Small intestine (tissue), 7 donors: ENCODE measurements around the gene PARD3. TPM values are rescaled to one million over a fixed set of nuclear protein-coding genes. Genes with fewer than 3 reads are reported as not detected.

Experiments
- DNase-seq, 2 donors: peaks; one replicate each; pipeline versions ENCODE4 v3.0.0 to v3.0.0-alpha.2; 2013
- FAIRE-seq: peaks from 2 replicates; lab custom pipeline; 2012; peaks lifted over from hg19 to GRCh38; lab: Jason Lieb, UNC
- H3K27ac ChIP-seq, 3 donors: one replicate each; pipeline ENCODE4 v1.5.1; 2013; ENCODE audit warnings: low read length in 2 of 3, mild to moderate bottlenecking in 2 of 3, control low read depth in 1 of 3, inconsistent platforms in 1 of 3, low read depth in 1 of 3, moderate library complexity in 1 of 3
- H3K27me3 ChIP-seq, 3 donors: one replicate each; pipeline ENCODE4 v1.6.1; 2013; ENCODE audit warnings: low read length in 3 of 3, inconsistent platforms in 1 of 3; ENCODE audit not compliant: control insufficient read depth in 3 of 3, insufficient read depth in 3 of 3
- H3K36me3 ChIP-seq, 3 donors: one replicate each; pipeline ENCODE4 v1.6.1; 2013; ENCODE audit warnings: low read length in 3 of 3, inconsistent platforms in 1 of 3, low read depth in 1 of 3, mild to moderate bottlenecking in 1 of 3, moderate library complexity in 1 of 3; ENCODE audit not compliant: control insufficient read depth in 3 of 3, insufficient read depth in 2 of 3
- H3K4me1 ChIP-seq, 3 donors: one replicate each; pipeline ENCODE4 v1.6.1; 2013; ENCODE audit warnings: low read length in 2 of 3, inconsistent platforms in 1 of 3, low read depth in 1 of 3, mild to moderate bottlenecking in 1 of 3, moderate library complexity in 1 of 3; ENCODE audit not compliant: control insufficient read depth in 3 of 3, insufficient read depth in 2 of 3
- H3K4me3 ChIP-seq, 3 donors: one replicate each; pipeline ENCODE4 v1.5.1; 2013; ENCODE audit warnings: low read length in 3 of 3, control low read depth in 1 of 3, inconsistent platforms in 1 of 3, low read depth in 1 of 3, mild to moderate bottlenecking in 1 of 3, moderate library complexity in 1 of 3
- H3K9me3 ChIP-seq, 2 donors: one replicate each; pipeline ENCODE4 v1.6.1; 2013; ENCODE audit warnings: low read depth in 1 of 2, low read length in 1 of 2; ENCODE audit not compliant: control insufficient read depth in 2 of 2, insufficient read depth in 1 of 2
- WGBS, 3 donors: extraction: QIAGEN DNeasy Blood & Tissue Kit; methylation state at CpG; one replicate each; pipeline ENCODE4 v1.1.7; 2013; 5-methylcytosine and 5-hydroxymethylcytosine counted together
- polyA plus RNA-seq, 4 donors: library from polyadenylated mRNA; stranded (reverse) in 3 of 4; unstranded in 1 of 4; fragments of 200-250 nt in 3 of 4; fragments of 120-200 nt in 1 of 4; gene quantifications; one replicate each; pipeline versions ENCODE4 v1.2.1 to v1.2.3, GENCODE V29; 2013
- donor health status: healthy with polysubstance abuse.
- donor health status: control.
- donor health status: control.
- donor health status: Bipolar disorder and iron deficiency.
- donor health status: healthy.

The PARD3 gene
- polyA plus RNA-seq, 4 donors = 14.3 to 24.3 (median 15.5) TPM

GRCh38 chr10:34727595-34728033 is 87.5 kb downstream of the PARD3 start:
- Histone ChIP-seq H3K4me3 (no peak overlapping the region), H3K9me3 (no peaks in the 10 kb centered on the region), H3K4me1 (peaks cover under 1 to 3% (median 2%) of the 10 kb centered on the region in 3 donors), H3K27me3 (no peaks in the 10 kb centered on the region), H3K27ac (no peak overlapping the region), H3K36me3 (no peaks in the 10 kb centered on the region)
- no peak for FAIRE-seq
- DNase-seq = no peak
- WGBS, 3 donors = 83 to 86% (median 86%) methylated on average over 9 of the region's 9 CpGs

GRCh38 chr10:34726862-34727261 is 88.2 kb downstream of the PARD3 start:
- FAIRE-seq = no peak
- no peaks in the 10 kb centered on the region for H3K27me3 ChIP-seq
- H3K4me1 ChIP-seq = peaks cover 0 to under 1% (median 0%) of the 10 kb centered on the region in 3 donors

GRCh38 chr10:34723750-34724149 is 91.3 kb downstream of the PARD3 start:
- no peaks in the 10 kb centered on the region for H3K27me3 ChIP-seq
- WGBS, 3 donors = 20 to 45% (median 32%) methylated on average over 10 of the region's 10 CpGs
- FAIRE-seq (no peak), DNase-seq (peak; percentile 57 to 87)
- H3K4me3 ChIP-seq = no peak overlapping the region
- no peaks in the 10 kb centered on the region for H3K4me1 ChIP-seq
- no peaks in the 10 kb centered on the region for H3K36me3 ChIP-seq
- no peak overlapping the region for H3K27ac ChIP-seq
- H3K9me3 ChIP-seq = no peaks in the 10 kb centered on the region

More at GRCh38 chr10:34726862-34727261, 88.2 kb downstream of the PARD3 start:
- Histone ChIP-seq H3K9me3 (no peaks in the 10 kb centered on the region), H3K4me3 (no peak overlapping the region), H3K27ac (no peak overlapping the region), H3K36me3 (no peaks in the 10 kb centered on the region)
- no peak for DNase-seq

- Histone ChIP-seq H3K27ac (no peak overlapping the region), H3K27me3 (no peaks in the 10 kb centered on the region), H3K9me3 (no peaks in the 10 kb centered on the region), H3K4me1 (peaks cover 0 to 4% (median 0%) of the 10 kb centered on the region in 3 donors), H3K4me3 (no peak overlapping the region), H3K36me3 (no peaks in the 10 kb centered on the region)
- WGBS, 3 donors = 85 to 91% (median 88%) methylated on average over 4 of the region's 4 CpGs
- FAIRE-seq = no peak
- DNase-seq = no peak
These were observed 92.7 kb downstream of the PARD3 start for GRCh38 chr10:34722404-34722803.

GRCh38 chr10:34721208-34721840 is 93.8 kb downstream of the PARD3 start:
- FAIRE-seq (no peak), DNase-seq (no peak)
- Histone ChIP-seq H3K27me3 (no peaks in the 10 kb centered on the region), H3K27ac (no peak overlapping the region), H3K4me1 (peaks cover 0 to 11% (median 6%) of the 10 kb centered on the region in 3 donors), H3K9me3 (no peaks in the 10 kb centered on the region), H3K36me3 (no peaks in the 10 kb centered on the region), H3K4me3 (no peak overlapping the region)
- WGBS, 3 donors = 68 to 80% (median 79%) methylated on average over 5 of the region's 5 CpGs

- Histone ChIP-seq H3K4me1 (peaks cover 0 to 11% (median 6%) of the 10 kb centered on the region in 3 donors), H3K9me3 (no peaks in the 10 kb centered on the region), H3K36me3 (no peaks in the 10 kb centered on the region), H3K27ac (no peak overlapping the region), H3K4me3 (no peak overlapping the region), H3K27me3 (no peaks in the 10 kb centered on the region)
- 70 to 91% (median 83%) methylated on average over 1 of the region's 1 CpG for WGBS, 3 donors
- FAIRE-seq (no peak), DNase-seq (no peak)
These were observed 95.3 kb downstream of the PARD3 start for GRCh38 chr10:34719746-34720145.

- Histone ChIP-seq H3K27ac (no peak overlapping the region), H3K36me3 (no peaks in the 10 kb centered on the region), H3K4me3 (no peak overlapping the region), H3K27me3 (no peaks in the 10 kb centered on the region), H3K4me1 (peaks cover 0 to 11% (median 6%) of the 10 kb centered on the region in 3 donors), H3K9me3 (no peaks in the 10 kb centered on the region)
- WGBS, 3 donors = 54 to 68% (median 59%) methylated on average over 2 of the region's 2 CpGs
- FAIRE-seq (no peak), DNase-seq (no peak)
These were observed 95.8 kb downstream of the PARD3 start for GRCh38 chr10:34719328-34719727.

- peak in 1 of 2 donors; percentile 23 for DNase-seq
- Histone ChIP-seq H3K36me3 (no peaks in the 10 kb centered on the region), H3K4me3 (no peak overlapping the region), H3K9me3 (no peaks in the 10 kb centered on the region), H3K27me3 (no peaks in the 10 kb centered on the region), H3K4me1 (peaks cover 0 to 11% (median 6%) of the 10 kb centered on the region in 3 donors), H3K27ac (no peak overlapping the region)
- FAIRE-seq = no peak
- whole genome bisulfite sequencing, 3 donors = 34 to 69% (median 45%) methylated on average over 7 of the region's 7 CpGs
These were observed 97.7 kb downstream of the PARD3 start for GRCh38 chr10:34717429-34717828.
